ENCODE measurements around the gene COL15A1. TPM values are rescaled to one million over a fixed set of nuclear protein-coding genes. Genes with fewer than 3 reads are reported as not detected.

Gene COL15A1
- total RNA-seq, 1 donor from 2014 or later, result 0.06 TPM

- no peak for DNase-seq (ENCODE audit: low read depth)
- TF ChIP-seq CTCF (conservative IDR thresholded peaks at IDR 0.05; ENCODE audit: low read depth, low read length), result no peak
- no peak overlapping the region for H3K4me3 ChIP-seq (ENCODE audit: low read depth, low read length)
Measured at GRCh38 chr9:98973171-98973570, 29.5 kb downstream of the COL15A1 start.

GRCh38 chr9:98973576-98973975 lies 29.9 kb downstream of the COL15A1 start:
- DNase-seq (ENCODE audit: low read depth), result no peak
- no peak for TF ChIP-seq CTCF (conservative IDR thresholded peaks at IDR 0.05; ENCODE audit: low read depth, low read length)
- H3K4me3 ChIP-seq (ENCODE audit: low read depth, low read length), result no peak overlapping the region

GRCh38 chr9:98974106-98974505 lies 30.4 kb downstream of the COL15A1 start:
- DNase-seq (ENCODE audit: low read depth), result no peak
- no peak overlapping the region for H3K4me3 ChIP-seq (ENCODE audit: low read depth, low read length)
- no peak for TF ChIP-seq CTCF (conservative IDR thresholded peaks at IDR 0.05; ENCODE audit: low read depth, low read length)

- DNase-seq (ENCODE audit: low read depth), result no peak
- H3K4me3 ChIP-seq (ENCODE audit: low read depth, low read length), result no peak overlapping the region
- no peak for TF ChIP-seq CTCF (conservative IDR thresholded peaks at IDR 0.05; ENCODE audit: low read depth, low read length)
Measured at GRCh38 chr9:98974554-98974953, 30.8 kb downstream of the COL15A1 start.

- TF ChIP-seq CTCF (conservative IDR thresholded peaks at IDR 0.05; ENCODE audit: low read depth, low read length), result peak; percentile 99
- no peak overlapping the region for H3K4me3 ChIP-seq (ENCODE audit: low read depth, low read length)
- DNase-seq (ENCODE audit: low read depth), result no peak
Measured at GRCh38 chr9:98974994-98975712, 31.4 kb downstream of the COL15A1 start.

GRCh38 chr9:98975838-98976237 lies 32.1 kb downstream of the COL15A1 start:
- DNase-seq (ENCODE audit: low read depth), result no peak
- TF ChIP-seq CTCF (conservative IDR thresholded peaks at IDR 0.05; ENCODE audit: low read depth, low read length), result no peak
- no peak overlapping the region for H3K4me3 ChIP-seq (ENCODE audit: low read depth, low read length)

- no peak for TF ChIP-seq CTCF (conservative IDR thresholded peaks at IDR 0.05; ENCODE audit: low read depth, low read length)
- no peak overlapping the region for H3K4me3 ChIP-seq (ENCODE audit: low read depth, low read length)
- DNase-seq (ENCODE audit: low read depth), result no peak
Measured at GRCh38 chr9:98977246-98977714, 33.6 kb downstream of the COL15A1 start.

Measured in epithelial cell of proximal tubule (primary cell).